Type B pancreatic cell (in vitro differentiated cells): ENCODE data around the gene CST6. TPM values are rescaled to one million over a fixed set of nuclear protein-coding genes. Genes with fewer than 3 reads are reported as not detected.
A peak's percentile ranks its signal among the peaks of the same experiment; 100 is the strongest.
"Not testable (repeated sequence)": the region's sequence is repeated elsewhere in the genome, so short reads cannot be mapped to it uniquely, and the experiment has no call there.

Experiments used
- DNase-seq: peaks from one replicate; pipeline ENCODE4 v3.0.0; 2021; ENCODE audit warnings: mixed read lengths; ENCODE audit not compliant: unreplicated experiment; ENCODE audit errors: extremely low spot score
- H3K27ac Mint-ChIP-seq: 2 replicates; pipeline ENCODE4 v1.8.0; 2021; ENCODE audit warnings: mild to moderate bottlenecking, mixed read lengths
- H3K27me3 Mint-ChIP-seq: 2 replicates; pipeline ENCODE4 v1.8.0; 2021; ENCODE audit warnings: mixed read lengths
- H3K36me3 Mint-ChIP-seq: 2 replicates; pipeline ENCODE4 v1.8.0; 2021; ENCODE audit warnings: mixed read lengths
- H3K4me1 Mint-ChIP-seq: one replicate; pipeline ENCODE4 v1.8.0; 2021; ENCODE audit warnings: mixed read lengths; ENCODE audit not compliant: unreplicated experiment
- H3K4me3 Mint-ChIP-seq: 2 replicates; pipeline ENCODE4 v1.8.0; 2021; ENCODE audit warnings: mild to moderate bottlenecking, mixed read lengths
- H3K9me3 Mint-ChIP-seq: 2 replicates; pipeline ENCODE4 v1.8.0; 2021; ENCODE audit warnings: mixed read lengths
- CTCF ChIP-seq: fragments of 200-600 bp; sonication (generic); conservative IDR thresholded peaks from 2 replicates; pipeline ENCODE4 v1.5.0; 2021; ENCODE audit warnings: antibody characterized with exemption, mild to moderate bottlenecking
- total RNA-seq: library from RNA; stranded (reverse); gene quantifications from 2 replicates; pipeline ENCODE4 v1.2.1, GENCODE V29; 2021; ENCODE audit warnings: low replicate concordance

CST6 gene
- total RNA-seq, 1 donor from 2014 or later: not detected

- no peak for TF ChIP-seq CTCF
- Mint-ChIP-seq H3K36me3 (peaks cover 12% of the 10 kb centered on the region), H3K9me3 (no peaks in the 10 kb centered on the region), H3K27me3 (peaks cover 11% of the 10 kb centered on the region), H3K4me3 (no peak overlapping the region), H3K4me1 (peaks cover 14% of the 10 kb centered on the region), H3K27ac (no peak overlapping the region)
- DNase-seq: no peak
These were observed 5.5 kb upstream of the CST6 start for GRCh38 chr11:66006134-66006890.

- peaks cover 13% of the 10 kb centered on the region for H3K27me3 Mint-ChIP-seq
- peaks cover 10% of the 10 kb centered on the region for H3K36me3 Mint-ChIP-seq
- no peaks in the 10 kb centered on the region for H3K9me3 Mint-ChIP-seq
- no peak overlapping the region for H3K4me3 Mint-ChIP-seq
- no peak for TF ChIP-seq CTCF
- H3K4me1 Mint-ChIP-seq: peaks cover 12% of the 10 kb centered on the region
- no peak overlapping the region for H3K27ac Mint-ChIP-seq
- no peak for DNase-seq
These were observed 5.0 kb upstream of the CST6 start for GRCh38 chr11:66006891-66007176.

GRCh38 chr11:66007201-66007634, 4.6 kb upstream of the CST6 start:
- peaks cover 6% of the 10 kb centered on the region for H3K36me3 Mint-ChIP-seq
- no peak for DNase-seq
- no peaks in the 10 kb centered on the region for H3K9me3 Mint-ChIP-seq
- no peak overlapping the region for H3K4me3 Mint-ChIP-seq
- H3K27ac Mint-ChIP-seq: no peak overlapping the region
- peaks cover 13% of the 10 kb centered on the region for H3K27me3 Mint-ChIP-seq
- peaks cover 8% of the 10 kb centered on the region for H3K4me1 Mint-ChIP-seq
- no peak for TF ChIP-seq CTCF

GRCh38 chr11:66008095-66008467, 3.7 kb upstream of the CST6 start:
- Mint-ChIP-seq H3K27me3 (peaks cover 13% of the 10 kb centered on the region), H3K9me3 (no peaks in the 10 kb centered on the region), H3K4me3 (no peak overlapping the region), H3K36me3 (peaks cover 4% of the 10 kb centered on the region), H3K4me1 (peaks cover 2% of the 10 kb centered on the region), H3K27ac (no peak overlapping the region)
- TF ChIP-seq CTCF: no peak
- no peak for DNase-seq

- Mint-ChIP-seq H3K4me3 (no peak overlapping the region), H3K36me3 (peaks cover 4% of the 10 kb centered on the region), H3K27ac (no peak overlapping the region), H3K9me3 (no peaks in the 10 kb centered on the region), H3K4me1 (no peaks in the 10 kb centered on the region), H3K27me3 (peaks cover 13% of the 10 kb centered on the region)
- TF ChIP-seq CTCF: no peak
- DNase-seq: no peak
These were observed 3.2 kb upstream of the CST6 start for GRCh38 chr11:66008468-66009101.

GRCh38 chr11:66010036-66010435, 1.8 kb upstream of the CST6 start:
- not testable (repeated sequence) for H3K9me3 Mint-ChIP-seq, H3K36me3 Mint-ChIP-seq, DNase-seq, H3K4me3 Mint-ChIP-seq, H3K4me1 Mint-ChIP-seq
- Mint-ChIP-seq H3K27me3 (peaks cover 13% of the 10 kb centered on the region), H3K27ac (peak overlapping the region; percentile 56)
